SKM-1 (cell line): ENCODE data around the gene GPC6.

Source experiments
- DNase-seq: peaks from one replicate; lab custom pipeline; 2025; ENCODE audit not compliant: unreplicated experiment; lab: John Stamatoyannopoulos, UW

The GPC6 gene

GRCh38 chr13:94371855-94372254 lies 1145.2 kb downstream of the GPC6 start:
- DNase-seq = no peak

GRCh38 chr13:94382517-94382916 lies 1155.9 kb downstream of the GPC6 start:
- DNase-seq = no peak

GRCh38 chr13:94382960-94383359 lies 1156.4 kb downstream of the GPC6 start:
- DNase-seq = no peak

GRCh38 chr13:94384231-94384905 lies 1157.8 kb downstream of the GPC6 start:
- DNase-seq = no peak

- no peak for DNase-seq
Observed at GRCh38 chr13:94387047-94387446, 1160.4 kb downstream of the GPC6 start.

- no peak for DNase-seq
Observed at GRCh38 chr13:94389604-94390351, 1163.2 kb downstream of the GPC6 start.

- no peak for DNase-seq
Observed at GRCh38 chr13:94390881-94391280, 1164.3 kb downstream of the GPC6 start.

- DNase-seq = no peak
Observed at GRCh38 chr13:94394723-94395122, 1168.1 kb downstream of the GPC6 start.

- DNase-seq = no peak
Observed at GRCh38 chr13:94395860-94396259, 1169.3 kb downstream of the GPC6 start.

GRCh38 chr13:94399812-94400211 lies 1173.2 kb downstream of the GPC6 start:
- DNase-seq = no peak

- DNase-seq = no peak
Observed at GRCh38 chr13:94400874-94401273, 1174.3 kb downstream of the GPC6 start.

- DNase-seq = no peak
Observed at GRCh38 chr13:94408314-94409036, 1181.9 kb downstream of the GPC6 start.

- no peak for DNase-seq
Observed at GRCh38 chr13:94411747-94412146, 1185.1 kb downstream of the GPC6 start.

GRCh38 chr13:94412870-94413597 lies 1186.4 kb downstream of the GPC6 start:
- no peak for DNase-seq

- no peak for DNase-seq
Observed at GRCh38 chr13:94413598-94413944, 1187.0 kb downstream of the GPC6 start.

GRCh38 chr13:94414141-94414540 lies 1187.5 kb downstream of the GPC6 start:
- DNase-seq = no peak

GRCh38 chr13:94414708-94415107 lies 1188.1 kb downstream of the GPC6 start:
- no peak for DNase-seq

GRCh38 chr13:94415500-94416237 lies 1189.1 kb downstream of the GPC6 start:
- DNase-seq = no peak

GRCh38 chr13:94416454-94417080 lies 1190.0 kb downstream of the GPC6 start:
- no peak for DNase-seq

- no peak for DNase-seq
Observed at GRCh38 chr13:94417294-94417693, 1190.7 kb downstream of the GPC6 start.
